Effector memory CD4-positive, alpha-beta T cell (primary cell): Measurements from ENCODE around the gene INAFM1.

ENCODE experiments used
- DNase-seq, 3 donors: peaks; one replicate each; pipeline ENCODE4 v3.0.0-alpha.2; 2020
- H3K27ac ChIP-seq: 2 replicates; pipeline ENCODE4 v1.7.0; 2013; ENCODE audit warnings: mild to moderate bottlenecking, low read length, moderate library complexity; ENCODE audit not compliant: insufficient read depth, poor library complexity, severe bottlenecking
- H3K27me3 ChIP-seq: replicated peaks from 2 replicates; pipeline ENCODE4 v1.7.0; 2013; ENCODE audit warnings: mild to moderate bottlenecking, low read length; ENCODE audit not compliant: insufficient read depth, control insufficient read depth, poor library complexity, severe bottlenecking
- H3K36me3 ChIP-seq: 2 replicates; pipeline ENCODE4 v1.7.0; 2013; ENCODE audit warnings: mild to moderate bottlenecking, low read length, moderate library complexity; ENCODE audit not compliant: control insufficient read depth, insufficient read depth
- H3K4me1 ChIP-seq: 2 replicates; pipeline ENCODE4 v1.7.0; 2013; ENCODE audit warnings: low read length, mild to moderate bottlenecking; ENCODE audit not compliant: control insufficient read depth, insufficient read depth, poor library complexity, severe bottlenecking
- H3K4me3 ChIP-seq: 2 replicates; pipeline ENCODE4 v1.7.0; 2013; ENCODE audit warnings: low read length, low read depth, mild to moderate bottlenecking; ENCODE audit not compliant: insufficient read depth, poor library complexity, severe bottlenecking
- H3K9me3 ChIP-seq: 2 replicates; pipeline ENCODE4 v1.7.0; 2013; ENCODE audit warnings: mild to moderate bottlenecking, low read length, moderate library complexity; ENCODE audit not compliant: control insufficient read depth

The INAFM1 gene

GRCh38 chr19:47309608-47310007 lies 34.9 kb downstream of the INAFM1 start, which contains the start of gene C5AR1:
Gene C5AR1, plus strand, starts transcription at chr19:47309861. Its CDS starts 35 bp downstream, at chr19:47309896.
- Histone ChIP-seq H3K27ac (no peak within 1 kb of the TSS), H3K4me3 (no peak within 1 kb of the TSS), H3K9me3 (no peaks in the 10 kb centered on the region), H3K27me3 (peaks cover 3% of the 10 kb centered on the region), H3K4me1 (no peaks in the 10 kb centered on the region), H3K36me3 (no peaks in the 10 kb centered on the region)
- DNase-seq: no peak

- Histone ChIP-seq H3K4me1 (no peaks in the 10 kb centered on the region), H3K9me3 (no peaks in the 10 kb centered on the region), H3K27ac (no peak overlapping the region), H3K27me3 (peaks cover 3% of the 10 kb centered on the region), H3K4me3 (no peak overlapping the region), H3K36me3 (no peaks in the 10 kb centered on the region)
- DNase-seq: no peak
These were observed 35.6 kb downstream of the INAFM1 start for GRCh38 chr19:47310323-47310722.

- H3K36me3 ChIP-seq: no peaks in the 10 kb centered on the region
- no peaks in the 10 kb centered on the region for H3K4me1 ChIP-seq
- H3K27ac ChIP-seq: no peak overlapping the region
- no peaks in the 10 kb centered on the region for H3K9me3 ChIP-seq
- H3K27me3 ChIP-seq: peaks cover 3% of the 10 kb centered on the region
- no peak overlapping the region for H3K4me3 ChIP-seq
- no peak for DNase-seq
These were observed 36.1 kb downstream of the INAFM1 start for GRCh38 chr19:47310819-47311218.

GRCh38 chr19:47312366-47313006 lies 37.8 kb downstream of the INAFM1 start:
- no peak overlapping the region for H3K27ac ChIP-seq
- H3K27me3 ChIP-seq: peaks cover 3% of the 10 kb centered on the region
- H3K4me3 ChIP-seq: no peak overlapping the region
- no peak for DNase-seq
- no peaks in the 10 kb centered on the region for H3K9me3 ChIP-seq
- no peaks in the 10 kb centered on the region for H3K4me1 ChIP-seq
- H3K36me3 ChIP-seq: no peaks in the 10 kb centered on the region

- Histone ChIP-seq H3K4me3 (no peak overlapping the region), H3K27ac (no peak overlapping the region), H3K4me1 (no peaks in the 10 kb centered on the region), H3K27me3 (peaks cover 5% of the 10 kb centered on the region), H3K36me3 (no peaks in the 10 kb centered on the region), H3K9me3 (no peaks in the 10 kb centered on the region)
- DNase-seq: no peak
These were observed 39.1 kb downstream of the INAFM1 start for GRCh38 chr19:47313754-47314295.

- no peaks in the 10 kb centered on the region for H3K9me3 ChIP-seq
- no peaks in the 10 kb centered on the region for H3K36me3 ChIP-seq
- H3K27me3 ChIP-seq: peaks cover 5% of the 10 kb centered on the region
- no peak for DNase-seq
- no peak overlapping the region for H3K27ac ChIP-seq
- no peak overlapping the region for H3K4me3 ChIP-seq
- H3K4me1 ChIP-seq: no peaks in the 10 kb centered on the region
These were observed 40.6 kb downstream of the INAFM1 start for GRCh38 chr19:47315125-47315821.

- no peak for DNase-seq
- Histone ChIP-seq H3K9me3 (no peaks in the 10 kb centered on the region), H3K4me1 (no peaks in the 10 kb centered on the region), H3K4me3 (no peak overlapping the region), H3K27me3 (peaks cover 5% of the 10 kb centered on the region), H3K36me3 (no peaks in the 10 kb centered on the region), H3K27ac (no peak overlapping the region)
These were observed 41.8 kb downstream of the INAFM1 start for GRCh38 chr19:47316513-47316912.

GRCh38 chr19:47319923-47320871 lies 45.5 kb downstream of the INAFM1 start:
- no peak for DNase-seq
- no peaks in the 10 kb centered on the region for H3K9me3 ChIP-seq
- H3K4me1 ChIP-seq: no peaks in the 10 kb centered on the region
- H3K4me3 ChIP-seq: no peak overlapping the region
- H3K27me3 ChIP-seq: peaks cover 2% of the 10 kb centered on the region
- H3K36me3 ChIP-seq: no peaks in the 10 kb centered on the region
- no peak overlapping the region for H3K27ac ChIP-seq

- DNase-seq: no peak
- H3K27me3 ChIP-seq: peaks cover 2% of the 10 kb centered on the region
- no peaks in the 10 kb centered on the region for H3K36me3 ChIP-seq
- no peak overlapping the region for H3K4me3 ChIP-seq
- H3K27ac ChIP-seq: no peak overlapping the region
- H3K4me1 ChIP-seq: no peaks in the 10 kb centered on the region
- no peaks in the 10 kb centered on the region for H3K9me3 ChIP-seq
These were observed 46.9 kb downstream of the INAFM1 start for GRCh38 chr19:47321630-47322029.
